Fibroblast of skin of right quadriceps (primary cell): ENCODE measurements around the gene CUL7.
"Not testable (repeated sequence)": the region's sequence is repeated elsewhere in the genome, so short reads cannot be mapped to it uniquely, and the experiment has no call there.

Experiments
- DNase-seq: peaks from one replicate; pipeline ENCODE4 v3.0.0-alpha.2; 2013

CUL7 gene

DNA sequence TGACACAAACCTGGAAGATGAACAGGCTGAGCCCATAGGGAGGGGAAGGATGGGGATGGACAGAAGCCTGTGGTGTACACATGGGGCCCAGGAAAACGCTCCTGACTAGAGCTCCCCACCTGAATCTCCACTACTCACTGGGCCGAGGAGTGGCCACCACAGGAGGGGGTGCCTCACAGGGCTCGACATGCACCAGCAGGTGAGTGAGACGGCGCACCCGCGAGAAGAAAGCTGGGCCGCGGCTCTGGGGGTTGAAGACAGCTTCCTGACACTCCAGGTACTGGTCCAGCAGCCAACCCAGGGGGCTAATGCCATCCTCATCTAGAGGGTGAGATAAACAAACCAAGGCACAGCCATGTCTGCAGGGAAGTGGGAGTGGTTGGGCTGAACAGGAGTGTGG, 10.3 kb downstream of the CUL7 start:
- DNase-seq = no peak

DNA sequence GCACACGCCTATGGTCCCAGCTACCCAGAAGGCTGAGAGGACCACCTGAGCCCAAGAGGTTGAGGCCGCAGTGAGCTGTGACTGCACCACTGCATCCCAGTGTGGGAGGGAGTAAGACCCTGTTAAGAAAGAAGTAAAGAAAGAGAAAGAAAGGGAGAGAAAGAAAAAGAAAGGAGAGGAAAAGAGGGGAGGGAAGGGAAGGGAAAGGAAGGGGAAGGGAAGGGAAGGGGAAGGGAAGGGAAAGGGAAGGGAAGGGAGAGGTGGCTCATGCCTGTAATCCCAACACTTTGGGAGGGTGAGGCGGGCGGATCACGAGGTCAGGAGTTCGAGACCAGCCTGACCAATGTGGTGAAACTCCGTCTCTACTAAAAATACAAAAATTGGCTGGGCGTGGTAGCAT, 12.2 kb downstream of the CUL7 start:
- not testable (repeated sequence) for DNase-seq

DNA sequence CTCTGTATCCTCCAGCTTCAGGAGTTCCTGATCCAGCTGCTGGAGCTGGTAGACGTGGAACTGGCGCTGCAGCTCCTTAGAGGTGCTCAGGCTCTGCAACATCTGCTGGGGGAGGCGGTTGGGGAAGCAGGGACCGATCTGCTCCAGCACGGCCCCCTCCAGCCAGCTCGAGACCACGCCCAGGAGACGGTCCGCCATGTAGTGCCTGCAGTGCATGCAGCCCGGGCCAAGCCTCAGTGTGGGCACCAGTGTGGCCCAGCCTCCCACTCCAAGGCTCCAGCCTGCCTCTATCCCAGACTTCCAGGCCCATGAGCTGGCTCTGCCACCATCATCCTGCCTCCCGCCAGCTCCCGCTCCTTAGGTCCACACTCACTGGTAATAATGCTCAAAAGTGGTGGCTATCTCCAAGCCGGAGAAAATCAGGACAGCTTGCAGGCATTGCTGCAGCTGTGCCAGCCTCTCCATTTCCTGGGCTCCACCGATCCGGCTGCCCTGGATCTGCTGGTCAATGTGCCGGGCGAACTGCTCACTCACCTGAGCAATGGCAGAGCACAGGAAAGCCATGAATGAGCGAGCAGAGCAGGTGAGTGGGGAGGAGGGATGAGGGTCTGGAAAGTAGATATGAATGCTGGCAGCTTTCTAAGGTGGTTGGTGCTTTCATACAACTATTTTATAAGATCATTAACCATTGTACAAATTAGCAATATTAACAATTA, 13.0 kb downstream of the CUL7 start:
- no peak for DNase-seq

DNA sequence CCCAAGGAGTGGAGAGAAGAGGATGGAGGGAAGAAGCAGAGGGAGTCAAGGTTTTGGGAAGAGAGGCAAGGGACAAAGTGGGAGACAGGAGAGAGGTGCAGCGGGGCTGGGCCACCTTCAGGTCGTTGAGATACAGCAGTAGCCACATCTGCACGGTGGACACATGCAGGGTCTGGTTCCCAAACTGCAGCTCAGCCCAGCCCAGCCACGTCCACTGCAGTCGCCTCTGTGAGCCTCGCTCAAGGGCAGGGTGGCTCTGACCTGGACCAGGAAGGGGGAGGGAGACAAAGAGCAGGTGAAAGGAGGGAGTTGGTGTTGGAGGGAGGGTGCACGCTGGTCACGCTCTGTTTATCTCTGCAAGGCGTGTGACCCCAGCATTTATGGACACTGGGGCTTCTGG, 14.9 kb downstream of the CUL7 start:
- DNase-seq = no peak

DNA sequence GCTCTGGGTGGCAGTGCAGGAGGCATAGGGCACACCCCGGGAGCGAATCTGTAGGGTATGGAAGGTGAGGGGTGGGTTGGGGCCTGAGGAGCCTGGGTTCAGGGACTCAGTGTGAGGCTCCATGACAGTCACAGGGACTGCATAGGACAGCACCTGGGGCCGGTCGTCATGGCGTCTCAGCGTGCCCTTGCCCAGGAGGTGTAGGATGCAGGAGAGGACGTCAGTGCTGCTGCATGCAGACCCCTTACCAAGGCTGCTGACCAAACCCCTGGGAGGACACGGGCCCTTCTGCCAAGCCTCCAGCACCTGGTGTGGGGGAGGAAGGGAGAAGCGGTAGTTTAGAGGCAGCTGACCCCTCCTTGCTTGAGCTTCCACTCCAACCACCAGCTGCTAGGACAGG, 15.9 kb downstream of the CUL7 start:
- no peak for DNase-seq

DNA sequence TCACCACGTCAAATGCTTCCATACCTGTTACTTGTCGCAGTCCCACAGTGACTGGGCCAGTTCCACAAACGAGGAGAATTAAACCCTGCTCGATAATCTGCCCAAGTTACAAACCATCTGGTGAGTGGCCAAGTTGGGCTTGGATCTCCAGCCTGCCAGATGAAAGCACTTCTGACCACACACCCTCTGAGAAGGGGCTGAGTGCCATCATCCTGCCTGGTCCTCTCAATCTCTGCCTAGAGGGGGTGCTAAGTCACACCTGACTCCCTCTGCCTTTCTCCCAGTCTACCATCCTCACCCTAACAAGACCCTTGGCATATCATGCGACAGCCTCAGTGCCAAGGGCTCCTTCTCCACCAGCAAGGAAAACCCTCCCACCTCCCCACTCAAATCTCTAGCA, 16.5 kb downstream of the CUL7 start:
- DNase-seq = no peak

DNA sequence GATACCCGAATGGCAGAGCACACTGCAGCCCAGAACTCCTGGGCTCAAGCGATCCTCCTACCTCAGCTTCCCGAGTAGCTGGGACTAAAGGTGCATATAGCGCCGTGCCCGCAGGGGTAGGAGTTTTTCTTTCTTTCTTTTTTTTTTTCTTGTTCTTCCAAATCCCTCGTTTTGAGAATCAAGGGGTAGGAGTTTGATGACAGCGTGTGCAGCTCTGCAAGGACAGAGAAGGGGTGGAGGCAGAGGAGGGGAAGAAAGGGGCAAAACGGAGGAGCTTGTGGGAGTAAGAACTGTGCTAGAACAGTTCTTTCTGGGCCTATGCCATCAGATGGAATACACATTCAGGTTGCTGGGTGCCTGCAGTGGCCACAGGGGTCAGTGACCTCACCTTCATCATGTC, 16.9 kb downstream of the CUL7 start:
- no peak for DNase-seq

DNA sequence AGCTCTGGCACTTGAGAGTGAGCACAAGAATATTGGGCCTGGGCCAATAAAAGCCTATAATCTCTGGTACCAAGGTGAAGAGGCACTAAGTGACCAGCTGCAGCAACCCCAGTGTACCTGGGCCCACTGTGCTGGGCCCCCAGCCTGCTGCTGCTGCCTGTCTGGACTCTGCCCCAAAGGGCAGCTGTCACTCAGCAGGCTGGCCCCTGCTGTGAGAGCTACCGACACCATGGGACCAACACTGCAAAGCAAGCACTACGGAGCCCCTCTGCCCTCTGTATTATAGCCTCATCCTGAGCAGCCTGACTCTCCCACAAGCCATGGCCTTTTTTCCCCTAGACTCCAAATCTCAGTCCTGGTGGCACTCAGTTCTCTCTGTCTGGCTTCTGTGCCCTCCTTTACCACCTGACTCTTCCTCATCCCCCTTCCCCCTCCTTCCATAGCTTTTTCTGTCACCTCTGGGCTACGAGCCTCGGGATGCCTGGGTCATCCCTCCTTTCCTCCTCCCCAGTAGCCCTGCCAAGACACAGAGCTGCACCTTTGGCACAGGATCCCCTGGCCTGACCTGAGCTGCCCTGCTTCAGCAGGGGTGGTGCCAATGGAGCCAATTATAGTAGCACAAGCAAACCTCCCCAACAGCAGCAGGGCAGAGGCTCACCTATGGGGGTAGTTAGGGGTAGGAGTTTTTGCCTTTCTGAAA, 18.0 kb downstream of the CUL7 start:
- no peak for DNase-seq

DNA sequence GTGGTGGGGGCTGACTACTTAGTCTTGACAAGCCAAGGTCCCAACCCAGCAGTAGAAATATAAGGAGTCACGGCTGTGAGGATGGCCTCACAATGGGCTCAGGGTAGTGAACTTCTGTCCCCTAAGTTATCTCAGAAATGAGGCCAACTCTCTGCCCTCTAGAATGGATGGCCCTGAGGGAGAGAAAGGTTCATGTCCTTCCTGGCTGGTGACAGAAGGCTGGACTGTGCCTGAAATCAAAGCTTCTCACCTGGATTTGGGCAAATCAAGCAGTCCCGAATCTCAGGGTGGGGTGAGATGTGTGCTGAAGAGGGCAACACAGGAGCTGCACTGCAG, 19.5 kb downstream of the CUL7 start:
- no peak for DNase-seq

DNA sequence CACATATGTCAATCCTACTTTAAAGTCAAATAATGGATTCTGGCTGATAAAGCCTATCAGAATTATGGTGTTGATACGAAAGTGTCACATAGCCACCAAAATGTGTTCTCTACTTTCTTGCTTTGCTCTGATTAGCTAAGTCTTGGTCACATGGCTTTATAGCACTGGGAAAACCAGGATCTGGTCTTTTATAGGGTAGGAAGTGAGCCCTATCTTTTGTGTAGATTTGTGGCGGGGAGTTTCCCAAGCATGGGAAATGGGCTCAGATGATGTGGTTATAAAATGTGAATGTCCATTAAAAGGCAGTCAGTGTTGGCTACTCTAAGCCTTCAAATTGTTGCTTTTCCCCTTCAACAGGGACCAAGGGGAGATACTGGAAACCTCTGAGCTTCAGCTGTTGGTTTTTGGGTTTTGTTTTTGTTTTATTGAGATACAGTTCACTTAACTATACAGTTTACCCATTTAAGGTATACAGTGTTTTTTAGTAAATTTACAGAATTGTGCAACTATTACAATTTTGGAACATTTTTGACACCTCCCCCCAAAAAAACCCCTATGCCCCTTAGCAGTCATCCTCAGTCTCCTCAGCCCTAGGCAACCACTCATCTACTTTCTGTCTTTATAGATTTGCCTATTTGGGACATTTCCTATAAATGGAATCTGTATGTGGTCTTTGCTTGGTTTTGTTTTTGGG, 20.0 kb downstream of the CUL7 start:
- DNase-seq = no peak

DNA sequence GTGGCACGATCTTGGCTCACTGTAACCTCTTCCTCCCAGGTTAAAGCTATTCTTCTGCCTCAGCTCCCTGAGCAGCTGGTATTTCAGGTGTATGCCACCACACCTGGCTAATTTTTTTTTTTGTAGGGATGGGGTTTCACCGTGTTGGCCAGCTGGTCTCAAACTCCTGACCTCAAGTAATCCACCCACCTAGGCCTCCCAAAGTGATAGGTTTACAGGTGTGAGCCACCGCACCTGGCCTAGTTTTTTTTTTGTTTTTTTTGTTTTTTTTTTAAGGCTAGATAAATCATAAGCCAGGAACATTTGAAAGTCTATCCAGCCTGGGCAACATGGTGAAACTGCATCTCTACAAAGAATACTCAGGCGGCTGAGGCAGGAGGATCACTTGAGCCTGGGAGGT, 21.3 kb downstream of the CUL7 start:
- DNase-seq = no peak

DNA sequence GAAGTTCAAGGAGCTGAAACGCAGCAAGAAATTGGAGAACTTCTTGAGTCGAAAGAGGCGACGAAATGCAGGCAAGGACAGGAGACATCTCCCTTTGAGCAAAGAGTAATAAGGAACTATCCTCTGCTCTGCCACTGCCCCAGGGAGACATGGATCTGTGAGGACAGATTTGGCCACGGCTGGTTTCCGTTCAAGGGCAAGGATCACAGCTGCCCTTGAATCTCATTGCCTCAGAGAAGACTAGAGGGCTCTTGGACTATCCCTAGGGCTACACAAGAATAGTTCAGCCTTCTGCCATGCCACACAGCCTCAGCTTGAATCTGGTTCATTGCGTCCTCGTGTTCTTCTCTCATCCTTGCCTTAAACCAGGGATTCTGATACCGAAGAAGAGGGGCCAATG, 24.5 kb downstream of the CUL7 start:
- no peak for DNase-seq

DNA sequence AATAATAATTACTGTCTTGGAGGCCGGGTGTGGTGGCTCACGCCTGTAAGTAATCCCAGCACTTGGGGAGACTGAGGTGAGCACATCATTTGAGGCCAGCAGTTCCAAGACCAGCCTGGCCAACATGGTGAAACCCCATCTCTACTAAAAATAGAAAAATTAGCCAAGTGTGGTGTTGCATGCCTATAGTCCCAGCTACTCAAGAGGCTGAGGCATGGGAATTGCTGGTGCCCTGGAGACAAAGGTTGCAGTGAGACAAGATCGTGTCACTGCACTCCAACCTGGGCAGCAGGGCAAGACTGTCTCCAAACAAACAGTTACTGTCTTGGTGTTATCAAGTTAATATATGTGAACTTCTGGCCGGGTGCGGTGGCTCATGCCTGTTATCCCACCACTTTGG, 27.3 kb downstream of the CUL7 start:
- DNase-seq = no peak

DNA sequence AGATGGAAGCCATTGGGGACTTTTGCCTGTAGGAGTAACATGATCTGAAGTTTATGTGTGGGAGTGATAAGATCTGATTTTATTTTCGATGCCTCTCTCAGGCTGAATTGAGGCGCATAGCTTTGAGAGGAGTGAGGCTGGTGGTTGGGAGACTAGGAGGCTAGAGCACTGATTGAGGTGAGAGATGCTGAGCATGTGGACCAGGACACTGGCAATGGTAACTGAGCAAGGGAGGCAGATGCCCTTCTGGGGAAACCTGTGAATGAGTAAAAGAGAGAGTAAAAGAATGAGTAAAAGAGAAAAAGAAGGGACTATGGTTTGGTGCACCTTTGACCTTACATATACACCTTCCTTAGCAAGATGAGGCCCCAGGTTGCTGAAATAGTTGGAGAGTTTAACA, 29.2 kb downstream of the CUL7 start:
- no peak for DNase-seq

DNA sequence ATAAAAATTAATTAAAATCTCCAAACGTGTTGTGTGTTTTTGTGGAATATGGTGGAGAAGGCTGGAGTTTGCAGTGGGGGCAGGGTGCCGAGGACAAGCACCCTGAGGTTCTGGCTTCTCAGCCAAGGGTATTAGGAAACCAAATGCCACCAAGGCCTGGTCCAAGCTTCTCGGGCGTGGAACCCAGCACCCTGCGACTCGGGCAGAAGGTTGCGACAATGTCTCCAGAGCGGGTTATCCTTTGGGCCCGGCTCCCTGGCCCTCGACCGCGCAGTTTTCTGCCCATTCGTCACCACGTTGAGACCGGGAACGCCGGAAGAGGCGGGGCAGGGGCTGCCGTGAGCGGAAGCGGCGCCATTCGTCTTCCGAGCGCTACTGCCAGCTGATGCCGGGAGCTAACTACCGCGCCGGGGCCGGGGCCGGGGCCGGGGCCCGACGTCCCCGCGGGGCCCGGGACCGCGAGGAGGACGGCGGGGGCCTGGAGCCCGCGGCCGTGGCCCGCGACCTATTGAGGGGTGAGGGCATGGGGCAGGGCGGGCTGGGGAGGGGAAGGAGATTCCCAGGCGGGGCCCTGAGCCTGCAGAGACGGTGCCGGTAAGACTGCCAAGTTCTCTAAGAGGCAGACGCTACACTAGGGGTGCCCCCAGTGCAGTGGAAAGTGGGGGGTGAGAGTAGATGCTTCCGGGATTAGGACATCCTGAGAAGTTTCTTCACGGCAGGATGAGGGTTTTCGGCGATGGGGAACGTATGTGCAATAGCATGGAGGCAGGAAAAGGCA, 32.2 kb downstream of the CUL7 start, which contains the start of gene RRP36:
TSS of gene RRP36 (plus strand) at position 354 of the 778 bp plus-strand sequence. CDS start at position 386, 32 bp downstream.
- peak; percentile 65 for DNase-seq

DNA sequence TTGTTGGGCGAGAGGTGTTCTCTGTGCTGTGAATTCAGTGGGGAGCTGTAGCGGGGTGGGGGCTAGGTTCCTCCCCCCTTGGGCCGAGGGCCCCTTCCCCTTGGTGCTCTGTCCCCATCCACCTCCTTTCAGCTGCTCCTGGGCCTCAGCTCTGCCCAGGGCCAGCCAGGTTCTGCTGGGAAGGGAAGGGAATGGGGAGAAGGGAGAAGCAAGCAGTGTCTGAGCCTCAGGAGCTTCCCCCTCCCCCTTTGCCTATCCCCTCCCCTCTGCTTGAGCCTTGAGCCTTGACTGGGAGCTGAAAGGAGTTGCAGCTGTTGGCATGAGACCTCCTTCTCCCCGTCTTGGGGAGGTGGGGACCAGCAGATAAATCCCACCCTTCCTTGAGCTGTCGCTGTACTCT, 32.8 kb downstream of the CUL7 start:
- DNase-seq = no peak

DNA sequence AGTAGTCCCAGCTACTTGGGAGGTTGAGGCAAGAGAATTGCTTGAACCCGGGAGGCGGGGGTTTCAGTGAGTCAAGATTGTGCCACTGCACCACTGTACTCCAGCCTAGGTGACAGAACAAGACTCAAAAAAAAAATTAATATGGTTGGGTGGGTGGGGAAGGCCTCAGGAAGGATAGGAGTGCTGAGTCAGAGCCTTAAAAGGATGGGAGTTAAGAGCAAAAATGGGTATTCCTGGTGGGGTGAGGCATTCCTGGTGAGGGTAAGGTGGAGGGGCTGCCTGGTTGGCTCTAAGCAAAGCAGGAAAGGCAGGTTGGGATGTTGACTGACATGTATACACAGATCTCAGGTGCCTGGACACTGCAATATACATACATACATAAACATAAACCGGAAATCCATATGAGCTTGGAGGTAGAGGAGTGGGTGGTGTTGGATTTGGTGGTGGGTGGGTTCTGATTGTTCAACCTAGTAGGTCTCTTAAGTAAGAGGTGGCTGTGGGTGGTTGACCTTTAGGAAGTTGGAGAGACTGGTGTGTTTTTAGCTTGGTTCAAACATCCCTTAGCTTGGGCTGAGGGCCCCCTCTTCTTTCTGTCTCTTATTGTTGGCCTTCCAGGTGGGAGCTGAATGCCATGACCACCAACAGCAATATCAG, 33.5 kb downstream of the CUL7 start:
- no peak for DNase-seq

DNA sequence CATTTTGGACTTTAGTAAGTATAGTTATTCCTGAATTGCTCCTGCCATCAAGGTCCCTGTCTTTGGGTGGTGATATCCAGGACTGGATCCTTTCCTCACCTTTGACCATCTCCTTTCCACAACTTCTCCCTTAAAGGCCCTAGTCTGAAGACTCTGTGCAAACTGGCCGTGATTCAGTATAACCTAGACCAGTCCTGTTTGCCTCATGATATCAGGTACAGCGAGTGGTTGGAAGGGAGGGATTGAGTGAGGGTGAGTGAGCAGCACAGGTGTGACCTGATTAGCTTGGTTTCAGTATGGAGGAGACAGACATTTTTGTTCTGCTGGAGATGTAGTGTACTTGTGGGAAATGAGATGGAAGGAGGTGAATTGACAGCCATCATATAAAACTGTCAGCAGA, 34.5 kb downstream of the CUL7 start:
- no peak for DNase-seq

DNA sequence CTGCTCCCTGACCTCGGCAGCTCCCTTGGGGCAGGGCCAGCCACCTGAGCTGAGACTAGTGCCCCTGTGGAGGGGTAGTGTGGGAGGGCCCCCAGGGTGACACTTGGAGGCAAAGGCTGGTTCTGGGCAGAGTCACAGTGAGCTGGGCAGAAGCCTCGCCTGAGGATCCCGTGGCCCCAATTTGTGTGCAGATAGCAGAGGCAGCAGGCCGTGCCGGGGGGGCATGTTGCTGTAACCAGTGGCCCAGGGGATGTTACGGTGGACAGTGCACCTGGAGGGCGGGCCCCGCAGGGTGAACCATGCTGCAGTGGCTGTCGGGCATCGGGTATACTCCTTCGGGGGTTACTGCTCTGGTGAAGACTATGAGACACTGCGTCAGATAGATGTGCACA, 36.7 kb downstream of the CUL7 start:
- DNase-seq = no peak

DNA sequence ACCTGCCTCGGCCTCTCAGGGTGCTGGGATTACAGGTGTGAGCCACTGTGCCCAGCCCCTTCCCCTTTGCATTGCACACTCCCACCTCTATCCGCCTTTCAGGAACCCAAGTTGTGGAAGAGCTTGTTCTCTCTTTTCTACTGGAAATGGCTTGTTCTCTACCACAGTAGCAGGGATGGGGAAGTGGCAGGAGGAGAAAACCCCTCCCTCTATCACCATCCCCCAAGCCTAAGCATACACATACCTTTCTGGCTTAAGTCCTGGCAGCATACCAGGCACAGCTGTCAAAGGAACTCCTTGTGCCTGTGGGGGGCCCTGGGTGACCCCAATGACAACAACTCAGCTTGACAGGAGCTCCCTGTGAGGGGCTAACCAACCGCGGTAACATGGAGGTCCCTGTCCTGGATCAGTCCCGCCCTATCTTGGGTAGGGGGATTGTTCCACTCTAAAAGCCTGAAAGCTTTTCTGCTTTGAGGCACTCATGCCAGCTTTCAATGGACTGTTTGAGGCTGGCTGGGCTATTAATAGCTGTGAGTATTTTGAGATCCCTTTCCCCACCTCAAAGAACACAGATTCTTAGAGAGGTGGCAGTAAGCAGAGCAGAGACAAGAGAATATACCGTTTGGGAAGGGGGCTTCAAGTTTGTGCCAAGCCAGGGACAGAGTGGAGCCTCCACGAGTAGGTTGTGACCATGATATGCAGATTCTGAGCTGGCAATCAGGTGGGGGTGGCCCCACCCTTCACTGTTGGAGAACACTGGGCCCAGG, 37.3 kb downstream of the CUL7 start:
- DNase-seq = no peak

DNA sequence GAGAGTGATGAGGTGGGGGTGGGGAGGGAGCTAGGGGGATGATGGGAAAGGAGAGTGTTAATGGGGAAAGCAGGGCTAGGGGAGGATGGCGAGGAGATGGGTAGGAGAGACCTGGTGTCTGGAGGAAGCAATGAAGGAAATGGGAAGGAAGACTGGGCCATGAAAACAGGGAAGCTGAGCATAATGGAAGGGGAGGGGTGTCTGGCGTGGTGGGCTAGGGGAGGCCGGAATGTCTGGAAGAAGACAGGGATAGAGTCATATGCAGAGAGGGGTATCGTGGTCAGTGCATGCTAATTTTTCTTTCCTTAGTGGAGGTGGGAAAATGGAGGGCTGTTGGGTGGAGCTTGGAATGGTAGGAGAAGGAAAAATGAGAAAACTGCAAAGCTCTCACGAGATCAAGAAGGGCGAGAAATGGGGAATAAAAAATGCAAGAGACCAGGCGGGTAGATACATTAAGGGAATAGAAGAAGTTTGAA, 39.2 kb downstream of the CUL7 start:
- DNase-seq = peak; percentile 25

DNA sequence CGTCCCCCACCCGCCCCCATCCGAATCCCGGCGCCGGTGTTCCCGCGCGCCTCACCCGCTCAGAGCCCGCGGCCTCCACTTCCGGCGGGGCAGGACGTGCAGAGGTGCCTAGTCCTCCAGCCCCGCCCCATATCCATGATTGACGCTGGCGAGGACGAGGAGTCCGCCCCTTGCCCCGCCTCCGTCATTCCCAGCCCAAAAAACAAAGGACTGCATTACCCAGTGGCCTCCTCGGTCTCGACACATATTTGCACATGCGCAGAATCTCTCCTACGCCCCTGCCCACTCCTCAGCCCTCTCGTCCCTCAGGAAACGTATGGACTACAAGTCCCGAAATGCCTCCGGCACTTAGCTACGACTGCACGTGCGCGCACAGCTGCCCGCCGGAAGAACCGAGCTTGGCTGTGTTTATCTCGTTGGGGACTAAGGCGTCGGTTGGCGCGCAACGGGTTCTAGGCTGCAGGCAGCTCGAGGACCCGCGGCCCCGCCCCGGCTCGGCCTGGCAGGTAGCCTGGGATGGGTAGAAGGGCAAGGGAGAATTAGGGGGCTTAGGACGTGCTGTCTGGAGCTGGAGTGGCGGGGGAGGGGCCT, 39.7 kb downstream of the CUL7 start, which contains the start of the genes KLHDC3 and MEA1:
TSS of gene KLHDC3 (plus strand) at position 407 of the 591 bp plus-strand sequence. CDS start 2,944 bp downstream, outside the sequence.
TSS of gene MEA1 (minus strand) at position 104 of the 591 bp plus-strand sequence. CDS start 133 bp downstream, outside the sequence.
- DNase-seq = peak; percentile 100
